ENCODE data around the gene SMAD6. TPM values are rescaled to one million over a fixed set of nuclear protein-coding genes. Genes with fewer than 3 reads are reported as not detected.

The SMAD6 gene
- total and polyA plus RNA-seq, 2 donors (not counting 1 experiment from before 2014, with no cell fraction given), result 0.03 to 0.37 TPM

- no peak for DNase-seq
- POLR2A ChIA-PET, result no interaction called here
- CTCF ChIA-PET, result no interaction called here
- Histone ChIP-seq H4K20me1 (ENCODE audit: control insufficient read depth, insufficient read depth, low read length, poor library complexity, severe bottlenecking) (no peaks in the 10 kb centered on the region), H3K9me3 (ENCODE audit: control extremely low read depth in 1 of 3, control insufficient read depth in 2 of 3, insufficient read depth in 1 of 3, low read length in 2 of 3) (no peaks in the 10 kb centered on the region), H3K79me2 (ENCODE audit: control insufficient read depth, insufficient read depth, low read length) (no peaks in the 10 kb centered on the region), H3K27me3 (replicated peaks in 1 of 4; ENCODE audit: control extremely low read depth in 1 of 4, control insufficient read depth in 3 of 4, insufficient read depth in 4 of 4, low read length in 3 of 4) (peaks cover 0 to 13% (median 0%) of the 10 kb centered on the region in 4 experiments), H3K36me3 (replicated peaks in 1 of 2; ENCODE audit: control extremely low read depth in 1 of 2, control insufficient read depth in 1 of 2, extremely low read depth in 1 of 2, insufficient read depth in 2 of 2, low read length in 1 of 2) (no peaks in the 10 kb centered on the region), H3K4me3 (ENCODE audit: control extremely low read depth in 1 of 5, extremely low read depth in 1 of 5, insufficient read depth in 1 of 5, low read depth in 2 of 5, low read length in 4 of 5) (no peak overlapping the region), H2AFZ (ENCODE audit: insufficient read depth, low read depth, low read length, poor library complexity, severe bottlenecking) (no peak overlapping the region), H3K4me2 (replicated peaks; ENCODE audit: low read depth, low read length, poor library complexity, severe bottlenecking) (no peak overlapping the region), H3K9ac (ENCODE audit: low read length) (no peak overlapping the region), H3K27ac (ENCODE audit: low read length in 2 of 2) (no peak overlapping the region), H3K4me1 (ENCODE audit: control insufficient read depth in 2 of 2, insufficient read depth in 2 of 2, low read length in 2 of 2) (no peaks in the 10 kb centered on the region)
- ATAC-seq (ENCODE audit: low read depth), result no peak
- Mint-ChIP-seq H3K4me1 (no peaks in the 10 kb centered on the region), H3K9me3 (ENCODE audit: insufficient read depth) (no peaks in the 10 kb centered on the region), H3K27ac (no peak overlapping the region), H3K4me3 (no peak overlapping the region), H3K27me3 (peaks cover 14% of the 10 kb centered on the region)
- intact Hi-C loops (cut with micrococcal nuclease), result no loop called here
- TF ChIP-seq CTCF (IDR thresholded peaks at IDR 0.05) (no peak), EZH2 (IDR thresholded peaks at IDR 0.05; ENCODE audit: borderline replicate concordance, insufficient read depth, low read depth, low read length, poor library complexity, severe bottlenecking) (no peak)
- WGBS (ENCODE audit: insufficient coverage), result 91% methylated on average over 8 of the region's 10 CpGs
These were observed 93.8 kb downstream of the SMAD6 start for GRCh38 chr15:66795851-66796250.

- intact Hi-C loops (cut with micrococcal nuclease), result no loop called here
- ATAC-seq (ENCODE audit: low read depth), result no peak
- H3K4me3 ChIP-seq (ENCODE audit: control extremely low read depth in 1 of 5, extremely low read depth in 1 of 5, insufficient read depth in 1 of 5, low read depth in 2 of 5, low read length in 4 of 5), result no peak overlapping the region
- whole genome bisulfite sequencing (ENCODE audit: insufficient coverage), result 94% methylated on average over 1 of the region's 1 CpG
- ChIA-PET POLR2A (no interaction called here), CTCF (no interaction called here)
- no peaks in the 10 kb centered on the region for H4K20me1 ChIP-seq (ENCODE audit: control insufficient read depth, insufficient read depth, low read length, poor library complexity, severe bottlenecking)
- Mint-ChIP-seq H3K9me3 (ENCODE audit: insufficient read depth) (no peaks in the 10 kb centered on the region), H3K27ac (no peak overlapping the region), H3K4me3 (no peak overlapping the region), H3K27me3 (peaks cover 14% of the 10 kb centered on the region), H3K4me1 (no peaks in the 10 kb centered on the region)
- no peak for DNase-seq
- no peaks in the 10 kb centered on the region for H3K9me3 ChIP-seq (ENCODE audit: control extremely low read depth in 1 of 3, control insufficient read depth in 2 of 3, insufficient read depth in 1 of 3, low read length in 2 of 3)
- TF ChIP-seq EZH2 (IDR thresholded peaks at IDR 0.05; ENCODE audit: borderline replicate concordance, insufficient read depth, low read depth, low read length, poor library complexity, severe bottlenecking) (no peak), CTCF (IDR thresholded peaks at IDR 0.05) (no peak)
- H3K27me3 ChIP-seq (replicated peaks in 1 of 4; ENCODE audit: control extremely low read depth in 1 of 4, control insufficient read depth in 3 of 4, insufficient read depth in 4 of 4, low read length in 3 of 4), result peaks cover 0 to 13% (median 0%) of the 10 kb centered on the region in 4 experiments
- H3K79me2 ChIP-seq (ENCODE audit: control insufficient read depth, insufficient read depth, low read length), result no peaks in the 10 kb centered on the region
- no peak overlapping the region for H3K27ac ChIP-seq (ENCODE audit: low read length in 2 of 2)
- no peaks in the 10 kb centered on the region for H3K36me3 ChIP-seq (replicated peaks in 1 of 2; ENCODE audit: control extremely low read depth in 1 of 2, control insufficient read depth in 1 of 2, extremely low read depth in 1 of 2, insufficient read depth in 2 of 2, low read length in 1 of 2)
- no peaks in the 10 kb centered on the region for H3K4me1 ChIP-seq (ENCODE audit: control insufficient read depth in 2 of 2, insufficient read depth in 2 of 2, low read length in 2 of 2)
- H2AFZ ChIP-seq (ENCODE audit: insufficient read depth, low read depth, low read length, poor library complexity, severe bottlenecking), result no peak overlapping the region
- no peak overlapping the region for H3K4me2 ChIP-seq (replicated peaks; ENCODE audit: low read depth, low read length, poor library complexity, severe bottlenecking)
- H3K9ac ChIP-seq (ENCODE audit: low read length), result no peak overlapping the region
These were observed 94.3 kb downstream of the SMAD6 start for GRCh38 chr15:66796343-66796742.
